Endothelial cell of umbilical vein (primary cell): ENCODE data around the gene TRAPPC12.

ENCODE experiments used
- CTCF ChIP-seq, 2 donors: IDR thresholded peaks; 1 replicate in 1 of 2; 2 replicates in 1 of 2; pipeline ENCODE4 v1.5.1; 2011; ENCODE audit warnings: low read length in 2 of 2, mild to moderate bottlenecking in 2 of 2, moderate library complexity in 2 of 2, control low read depth in 1 of 2, inconsistent platforms in 1 of 2, low read depth in 1 of 2; ENCODE audit not compliant: insufficient read depth in 1 of 2; ENCODE audit errors: extremely low read depth in 1 of 2
- EZH2 ChIP-seq: IDR thresholded peaks from 2 replicates; pipeline ENCODE4 v1.6.1; 2012; ENCODE audit warnings: borderline replicate concordance, low read depth, mild to moderate bottlenecking, moderate library complexity, low read length, inconsistent platforms; ENCODE audit not compliant: severe bottlenecking
- MAX ChIP-seq: IDR thresholded peaks from 2 replicates; pipeline ENCODE4 v1.6.1; 2011; ENCODE audit not compliant: insufficient read depth, insufficient read length
- MYC ChIP-seq: IDR thresholded peaks from one replicate; pipeline ENCODE4 v1.6.1; 2011; ENCODE audit warnings: mild to moderate bottlenecking, low read depth, low read length
- POLR2A ChIP-seq: IDR thresholded peaks from 2 replicates; pipeline ENCODE4 v1.6.1; 2012; ENCODE audit warnings: low read depth, mild to moderate bottlenecking, control low read depth, low read length
- POLR2AphosphoS5 ChIP-seq: IDR thresholded peaks from 2 replicates; pipeline ENCODE4 v1.6.1; 2012; ENCODE audit warnings: low read depth, mild to moderate bottlenecking, control low read depth, low read length, moderate library complexity; ENCODE audit not compliant: insufficient read depth

GRCh38 chr2:3405307-3405706 is 25.8 kb downstream of the TRAPPC12 start:
- TF ChIP-seq CTCF (IDR thresholded peaks at IDR 0.05; ENCODE audit: extremely low read depth in 1 of 2, insufficient read depth in 1 of 2, low read depth in 1 of 2, low read length in 2 of 2) (no peak), POLR2AphosphoS5 (no peak), POLR2A (no peak), EZH2 (no peak), MAX (no peak), MYC (no peak)
